Caco-2 (cell line): ENCODE data around the gene KCNH5. TPM values are rescaled to one million over a fixed set of nuclear protein-coding genes. Genes with fewer than 3 reads are reported as not detected.

Source experiments
- BruUV-seq: library from RNA; stranded (reverse); fragments of 400-500 nt; replicated peaks from 2 replicates; lab custom pipeline; 2021; lab: Mats Ljungman, UMichigan
- CTCF ChIA-PET: fragments of 300-600 bp; sonication (Branson Sonifier 250); formaldehyde crosslinking; loops from one replicate; lab custom pipeline; 2022; ENCODE audit warnings: antibody characterized with exemption; lab: Charles Lee
- POLR2A ChIA-PET: fragments of 300-600 bp; sonication (Branson Sonifier 250); formaldehyde crosslinking; loops from one replicate; lab custom pipeline; 2022; ENCODE audit warnings: antibody characterized with exemption; lab: Charles Lee
- DNase-seq, 2 experiments: peaks; one replicate each; pipeline versions ENCODE4 v3.0.0 to v3.0.0-alpha.2; 2020 to 2022
- H3K27me3 ChIP-seq: replicated peaks from 2 replicates; pipeline ENCODE4 v1.6.0; 2011; ENCODE audit warnings: low read length; ENCODE audit not compliant: control insufficient read depth, insufficient read depth
- H3K36me3 ChIP-seq: 2 replicates; pipeline ENCODE4 v1.5.1; 2011; ENCODE audit warnings: low read length; ENCODE audit not compliant: control insufficient read depth, insufficient read depth
- H3K4me1 ChIP-seq: fragments of 250-450 bp; sonication (Bioruptor Pico); 2 replicates; pipeline ENCODE4 v1.5.1; 2020; ENCODE audit warnings: mild to moderate bottlenecking
- H3K4me3 ChIP-seq: 2 replicates; pipeline ENCODE4 v1.5.1; 2011; ENCODE audit warnings: low read depth, mild to moderate bottlenecking, control low read depth, low read length
- H3K9me3 ChIP-seq: fragments of 250-450 bp; sonication (Bioruptor Pico); 2 replicates; pipeline ENCODE4 v1.5.1; 2020; ENCODE audit warnings: mild to moderate bottlenecking, moderate library complexity
- H3K27ac Mint-ChIP-seq: one replicate; pipeline ENCODE4 v1.8.0; 2022; ENCODE audit warnings: mixed read lengths; ENCODE audit not compliant: unreplicated experiment
- H3K27me3 Mint-ChIP-seq: one replicate; pipeline ENCODE4 v1.8.0; 2022; ENCODE audit warnings: mixed read lengths; ENCODE audit not compliant: insufficient read depth, unreplicated experiment
- H3K36me3 Mint-ChIP-seq: one replicate; pipeline ENCODE4 v1.8.0; 2022; ENCODE audit warnings: mild to moderate bottlenecking, mixed read lengths; ENCODE audit not compliant: insufficient read depth, unreplicated experiment
- H3K4me1 Mint-ChIP-seq: one replicate; pipeline ENCODE4 v1.8.0; 2022; ENCODE audit warnings: low read depth, mixed read lengths; ENCODE audit not compliant: unreplicated experiment
- H3K4me3 Mint-ChIP-seq: one replicate; pipeline ENCODE4 v1.8.0; 2022; ENCODE audit warnings: mild to moderate bottlenecking, moderate library complexity, mixed read lengths; ENCODE audit not compliant: unreplicated experiment
- H3K9me3 Mint-ChIP-seq: one replicate; pipeline ENCODE4 v1.8.0; 2022; ENCODE audit warnings: mixed read lengths; ENCODE audit not compliant: unreplicated experiment
- CTCF ChIP-seq, 2 experiments: fragments of 200-600 bp in 1 of 2; IDR thresholded peaks; 1 replicate in 1 of 2; 2 replicates in 1 of 2; pipeline versions ENCODE4 v1.5.1 to v1.8.0; 2011 to 2022; ENCODE audit warnings: antibody characterized with exemption in 1 of 2, control low read depth in 1 of 2, inconsistent platforms in 1 of 2, low read depth in 1 of 2, low read length in 1 of 2, mild to moderate bottlenecking in 1 of 2, moderate library complexity in 1 of 2; ENCODE audit not compliant: insufficient read depth in 1 of 2, severe bottlenecking in 1 of 2, unreplicated experiment in 1 of 2
- intact Hi-C: fragments of 100-400 bp; cut with micrococcal nuclease; formaldehyde crosslinking; loops from one replicate; pipeline ENCODE4 v1.10.0; 2022; ENCODE audit not compliant: unreplicated experiment
- total RNA-seq: library from RNA; stranded (reverse); gene quantifications from 2 replicates; pipeline ENCODE4 v1.2.3, GENCODE V29; 2022

The KCNH5 gene
- total RNA-seq, 1 experiment from 2014 or later, result not detected

- CTCF ChIA-PET, result no interaction called here
- H3K27me3 Mint-ChIP-seq, result no peaks in the 10 kb centered on the region
- intact Hi-C loops, result no loop called here
Observed at GRCh38 chr14:63051992-63052391, 6.7 kb upstream of the KCNH5 start.

GRCh38 chr14:63051301-63051700 is 6.0 kb upstream of the KCNH5 start:
- ChIA-PET POLR2A (no interaction called here), CTCF (no interaction called here)
- intact Hi-C loops, result no loop called here
- Mint-ChIP-seq H3K36me3 (peaks cover under 1% of the 10 kb centered on the region), H3K27me3 (no peaks in the 10 kb centered on the region), H3K9me3 (no peaks in the 10 kb centered on the region), H3K27ac (no peak overlapping the region), H3K4me1 (no peaks in the 10 kb centered on the region), H3K4me3 (no peak overlapping the region)
- TF ChIP-seq CTCF (IDR thresholded peaks at IDR 0.05; ENCODE audit: insufficient read depth in 1 of 2, low read depth in 1 of 2, low read length in 1 of 2, severe bottlenecking in 1 of 2, unreplicated experiment in 1 of 2), result no peak
- no peaks in the 10 kb centered on the region for H3K4me1 ChIP-seq
- H3K27me3 ChIP-seq, result no peaks in the 10 kb centered on the region
- H3K4me3 ChIP-seq, result no peak overlapping the region
- no TSS peak for BruUV-seq
- DNase-seq, result no peak
- no peaks in the 10 kb centered on the region for H3K36me3 ChIP-seq
- no peaks in the 10 kb centered on the region for H3K9me3 ChIP-seq

More at GRCh38 chr14:63051992-63052391, 6.7 kb upstream of the KCNH5 start:
- no peak overlapping the region for H3K4me3 ChIP-seq
- POLR2A ChIA-PET, result no interaction called here
- H3K36me3 ChIP-seq, result no peaks in the 10 kb centered on the region
- TF ChIP-seq CTCF (IDR thresholded peaks at IDR 0.05; ENCODE audit: insufficient read depth in 1 of 2, low read depth in 1 of 2, low read length in 1 of 2, severe bottlenecking in 1 of 2, unreplicated experiment in 1 of 2), result no peak
- H3K9me3 ChIP-seq, result no peaks in the 10 kb centered on the region
- Mint-ChIP-seq H3K27ac (no peak overlapping the region), H3K9me3 (no peaks in the 10 kb centered on the region), H3K4me3 (no peak overlapping the region), H3K36me3 (no peaks in the 10 kb centered on the region), H3K4me1 (no peaks in the 10 kb centered on the region)
- H3K27me3 ChIP-seq, result no peaks in the 10 kb centered on the region
- DNase-seq, result no peak
- H3K4me1 ChIP-seq, result no peaks in the 10 kb centered on the region
- BruUV-seq, result no TSS peak

GRCh38 chr14:63050694-63051093 is 5.4 kb upstream of the KCNH5 start:
- H3K4me1 Mint-ChIP-seq, result no peaks in the 10 kb centered on the region

More at GRCh38 chr14:63050694-63051093, 5.4 kb upstream of the KCNH5 start:
- no peaks in the 10 kb centered on the region for H3K4me1 ChIP-seq
- Mint-ChIP-seq H3K9me3 (no peaks in the 10 kb centered on the region), H3K4me3 (no peak overlapping the region), H3K36me3 (peaks cover 6% of the 10 kb centered on the region), H3K27me3 (no peaks in the 10 kb centered on the region), H3K27ac (no peak overlapping the region)
- H3K4me3 ChIP-seq, result no peak overlapping the region
- no peak for DNase-seq
- no peaks in the 10 kb centered on the region for H3K9me3 ChIP-seq
- intact Hi-C loops, result no loop called here
- H3K27me3 ChIP-seq, result no peaks in the 10 kb centered on the region
- no TSS peak for BruUV-seq
- ChIA-PET CTCF (no interaction called here), POLR2A (no interaction called here)
- no peaks in the 10 kb centered on the region for H3K36me3 ChIP-seq
- no peak for TF ChIP-seq CTCF (IDR thresholded peaks at IDR 0.05; ENCODE audit: insufficient read depth in 1 of 2, low read depth in 1 of 2, low read length in 1 of 2, severe bottlenecking in 1 of 2, unreplicated experiment in 1 of 2)
